AG04449 (cell line): ENCODE data around the gene CHRNB1.
A peak's percentile ranks its signal among the peaks of the same experiment; 100 is the strongest.

Source experiments
- CTCF ChIA-PET: fragments of 350-600 bp; formaldehyde crosslinking; extraction: SDS; loops from one replicate; lab custom pipeline; 2021; ENCODE audit warnings: antibody characterized with exemption; lab: Yijun Ruan, JAX
- POLR2A ChIA-PET: fragments of 400-600, 350-600 bp; formaldehyde crosslinking; extraction: SDS; loops from one replicate; lab custom pipeline; 2020; ENCODE audit warnings: antibody characterized with exemption, inconsistent platforms; lab: Yijun Ruan, JAX
- DNase-seq: peaks from one replicate; pipeline ENCODE4 v3.0.0-alpha.2; 2010; ENCODE audit warnings: low read depth, low spot score
- H3K4me3 ChIP-seq: 2 replicates; pipeline ENCODE4 v1.5.1; 2011; ENCODE audit warnings: low read depth, mild to moderate bottlenecking, control low read depth, low read length
- CTCF ChIP-seq: IDR thresholded peaks from one replicate; pipeline ENCODE4 v1.5.1; 2011; ENCODE audit warnings: mild to moderate bottlenecking, moderate library complexity, low read length, control low read depth, inconsistent platforms; ENCODE audit not compliant: insufficient read depth; ENCODE audit errors: missing control alignments

CHRNB1 gene

GRCh38 chr17:7407485-7408251 lies 37.2 kb upstream of the CHRNB1 start, which contains the start of gene NLGN2:
Gene NLGN2 (plus strand): TSS chr17:7407845. CDS start chr17:7408256, 411 bp downstream.
- ChIA-PET POLR2A (interaction anchor here (0.6 kb wide), 1 partner anchor 47 kb away, joined by 3 read pairs; no protein-coding TSS in a partner anchor), CTCF (interaction anchor here (1.0 to 2.0 kb wide), 3 partner anchors 29 to 280 kb away, joined by 3 to 12 read pairs (median 3); partner anchors contain the start of genes TMEM102 and WRAP53)
- TF ChIP-seq CTCF, result no peak
- H3K4me3 ChIP-seq, result peak within 1 kb of the TSS; percentile 36
- no peak for DNase-seq

GRCh38 chr17:7408252-7408727 lies 36.6 kb upstream of the CHRNB1 start:
- CTCF ChIA-PET, result interaction anchor here (1.0 to 1.3 kb wide), 2 partner anchors 52 to 280 kb away, joined by 3 read pairs; partner anchors contain the start of gene WRAP53
- H3K4me3 ChIP-seq, result no peak overlapping the region
- TF ChIP-seq CTCF, result no peak
- POLR2A ChIA-PET, result no interaction called here
- no peak for DNase-seq

- DNase-seq, result no peak
- ChIA-PET CTCF (no interaction called here), POLR2A (no interaction called here)
- no peak overlapping the region for H3K4me3 ChIP-seq
- TF ChIP-seq CTCF, result no peak
Measured at GRCh38 chr17:7408863-7409262, 36.0 kb upstream of the CHRNB1 start.

GRCh38 chr17:7409716-7410115 lies 35.1 kb upstream of the CHRNB1 start:
- POLR2A ChIA-PET, result no interaction called here
- CTCF ChIA-PET, result no interaction called here
- H3K4me3 ChIP-seq, result no peak overlapping the region
- no peak for TF ChIP-seq CTCF
- DNase-seq, result no peak

GRCh38 chr17:7410634-7411426 lies 34.0 kb upstream of the CHRNB1 start:
- POLR2A ChIA-PET, result no interaction called here
- TF ChIP-seq CTCF, result no peak
- H3K4me3 ChIP-seq, result no peak overlapping the region
- DNase-seq, result no peak
- CTCF ChIA-PET, result interaction anchor here (0.8 kb wide), 1 partner anchor 11 kb away, joined by 3 read pairs; no protein-coding TSS in a partner anchor

GRCh38 chr17:7411427-7411750 lies 33.5 kb upstream of the CHRNB1 start:
- TF ChIP-seq CTCF, result no peak
- ChIA-PET POLR2A (no interaction called here), CTCF (interaction anchor here (0.6 to 0.8 kb wide), 2 partner anchors 12 to 17 kb away, joined by 3 to 4 read pairs; no protein-coding TSS in a partner anchor)
- H3K4me3 ChIP-seq, result no peak overlapping the region
- no peak for DNase-seq
